Activated B cell treated with CpG ODN at 0.5 μM for 24 hours (primary cell): ENCODE measurements around the gene HGF. TPM values are rescaled to one million over a fixed set of nuclear protein-coding genes. Genes with fewer than 3 reads are reported as not detected.
A peak's percentile ranks its signal among the peaks of the same experiment; 100 is the strongest.
"Not testable (repeated sequence)": the region's sequence is repeated elsewhere in the genome, so short reads cannot be mapped to it uniquely, and the experiment has no call there.

Experiments used
- ATAC-seq: fragments of 200-7000 bp; cut with Tn5 transposase; one replicate; pipeline ENCODE4 v1.10.0; 2021; ENCODE audit warnings: low read depth, mild to moderate bottlenecking, moderate library complexity
- CTCF ChIA-PET: fragments of 350-600 bp; sonication (Branson Sonifier 250); formaldehyde crosslinking; loops from one replicate; lab custom pipeline; 2021; ENCODE audit warnings: antibody characterized with exemption; lab: Charles Lee
- POLR2A ChIA-PET: fragments of 350-600 bp; sonication (Branson Sonifier 250); formaldehyde crosslinking; loops from one replicate; lab custom pipeline; 2021; ENCODE audit warnings: antibody characterized with exemption; lab: Charles Lee
- DNase-seq: peaks from one replicate; pipeline ENCODE4 v3.0.0; 2022
- H3K27ac Mint-ChIP-seq: one replicate; pipeline ENCODE4 v1.8.0; 2020; ENCODE audit warnings: mixed read lengths
- H3K27me3 Mint-ChIP-seq: one replicate; pipeline ENCODE4 v1.8.0; 2021; ENCODE audit warnings: mixed read lengths
- H3K36me3 Mint-ChIP-seq: one replicate; pipeline ENCODE4 v1.8.0; 2021; ENCODE audit warnings: low read depth, mixed read lengths
- H3K4me1 Mint-ChIP-seq: one replicate; pipeline ENCODE4 v1.8.0; 2021; ENCODE audit warnings: mixed read lengths
- H3K4me3 Mint-ChIP-seq: one replicate; pipeline ENCODE4 v1.8.0; 2020; ENCODE audit warnings: mild to moderate bottlenecking, mixed read lengths
- H3K9me3 Mint-ChIP-seq: one replicate; pipeline ENCODE4 v1.8.0; 2020; ENCODE audit warnings: mixed read lengths
- CTCF ChIP-seq: fragments of 200-600 bp; IDR thresholded peaks from one replicate; pipeline ENCODE4 v1.8.0; 2022; ENCODE audit warnings: antibody characterized with exemption, mild to moderate bottlenecking
- intact Hi-C: fragments of 100-400 bp; cut with micrococcal nuclease; formaldehyde crosslinking; loops from one replicate; pipeline ENCODE4 v1.15.1; 2024
- total RNA-seq: library from RNA; stranded (reverse); gene quantifications from 2 replicates; pipeline ENCODE4 v1.2.3, GENCODE V29; 2022

HGF gene
- not detected in 2 replicates for total RNA-seq

DNA sequence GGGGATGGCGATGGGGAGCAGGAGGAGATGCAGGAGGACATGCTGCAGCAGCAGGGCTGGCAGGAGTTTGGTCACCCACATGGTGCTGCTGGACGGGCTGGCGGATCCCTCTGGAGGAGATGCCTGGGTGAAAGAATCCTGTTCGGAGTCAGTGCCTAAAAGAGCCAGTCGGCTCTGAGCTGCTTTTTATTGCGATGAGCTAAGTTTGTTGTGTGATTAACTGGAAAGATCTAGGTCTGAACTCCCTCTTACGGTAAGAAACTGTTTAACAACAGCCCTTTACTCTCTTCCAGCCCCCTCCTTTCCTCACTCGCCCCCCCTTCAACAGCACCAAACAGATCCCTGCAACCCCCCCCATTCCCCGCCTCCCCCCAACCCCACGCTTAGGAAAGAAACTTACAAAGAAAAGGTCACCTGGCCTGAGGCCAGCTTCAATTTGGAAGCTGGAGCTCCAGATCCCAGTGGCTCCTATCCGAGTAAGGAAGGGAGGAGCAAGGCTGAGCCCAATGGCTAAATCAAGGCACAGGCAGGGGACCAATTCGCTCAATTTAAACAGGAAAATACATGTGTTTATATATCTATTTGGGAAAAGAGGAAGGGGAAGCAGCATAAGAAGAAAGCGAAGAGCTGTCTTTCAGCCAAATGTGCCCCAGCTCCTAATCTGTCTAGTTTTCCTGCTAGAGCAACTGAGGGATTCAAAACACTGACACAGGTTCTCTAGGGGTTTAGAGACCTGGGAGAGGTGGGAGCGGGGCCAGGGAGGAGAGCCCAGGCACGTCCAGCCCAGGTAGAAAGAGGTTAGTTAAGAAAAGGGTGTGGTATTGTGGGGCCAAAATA is at the start of gene HGF:
HGF (minus strand) TSS at position 157 of the 837 bp plus-strand sequence; CDS start at position 81, 76 bp downstream.
- ChIA-PET CTCF (no interaction called here), POLR2A (interaction anchor here (0.7 kb wide), 1 partner anchor 256 kb away, joined by 7 read pairs; no protein-coding TSS in a partner anchor)
- H3K36me3 Mint-ChIP-seq = no peaks in the 10 kb centered on the region
- no peaks in the 10 kb centered on the region for H3K9me3 Mint-ChIP-seq
- ATAC-seq (no peak), DNase-seq (no peak)
- H3K27ac Mint-ChIP-seq = no peak within 1 kb of the TSS
- no peaks in the 10 kb centered on the region for H3K27me3 Mint-ChIP-seq
- intact Hi-C loops = no loop called here
- peak within 1 kb of the TSS; percentile 44 for H3K4me3 Mint-ChIP-seq
- peaks cover 11% of the 10 kb centered on the region for H3K4me1 Mint-ChIP-seq
- TF ChIP-seq CTCF = no peak

DNA sequence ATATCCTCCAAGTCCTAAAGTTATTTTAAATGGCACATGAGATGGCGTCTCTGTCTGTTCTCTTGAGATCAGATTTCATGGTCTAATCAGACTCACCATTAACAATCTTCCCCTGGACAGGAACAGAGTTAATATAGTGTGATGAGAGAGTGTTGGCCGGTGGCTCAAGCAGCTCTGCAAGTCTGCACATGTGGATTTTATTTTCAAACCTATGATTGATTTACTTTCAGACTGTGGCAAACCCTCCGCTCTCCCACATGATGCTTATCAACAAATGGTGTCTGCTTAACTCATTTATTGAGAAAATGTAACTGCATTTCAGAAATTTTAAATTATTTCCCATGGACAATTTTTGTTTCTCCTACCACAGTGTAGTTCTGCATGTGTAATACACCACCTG is 46.5 kb upstream of the HGF start:
- POLR2A ChIA-PET = no interaction called here
- no peak overlapping the region for H3K4me3 Mint-ChIP-seq
- CTCF ChIA-PET = no interaction called here
- intact Hi-C loops = no loop called here
- DNase-seq (no peak), ATAC-seq (no peak)
- H3K27ac Mint-ChIP-seq = no peak overlapping the region
- no peaks in the 10 kb centered on the region for H3K27me3 Mint-ChIP-seq
- H3K36me3 Mint-ChIP-seq = no peaks in the 10 kb centered on the region
- no peak for TF ChIP-seq CTCF
- no peaks in the 10 kb centered on the region for H3K4me1 Mint-ChIP-seq
- H3K9me3 Mint-ChIP-seq = no peaks in the 10 kb centered on the region

DNA sequence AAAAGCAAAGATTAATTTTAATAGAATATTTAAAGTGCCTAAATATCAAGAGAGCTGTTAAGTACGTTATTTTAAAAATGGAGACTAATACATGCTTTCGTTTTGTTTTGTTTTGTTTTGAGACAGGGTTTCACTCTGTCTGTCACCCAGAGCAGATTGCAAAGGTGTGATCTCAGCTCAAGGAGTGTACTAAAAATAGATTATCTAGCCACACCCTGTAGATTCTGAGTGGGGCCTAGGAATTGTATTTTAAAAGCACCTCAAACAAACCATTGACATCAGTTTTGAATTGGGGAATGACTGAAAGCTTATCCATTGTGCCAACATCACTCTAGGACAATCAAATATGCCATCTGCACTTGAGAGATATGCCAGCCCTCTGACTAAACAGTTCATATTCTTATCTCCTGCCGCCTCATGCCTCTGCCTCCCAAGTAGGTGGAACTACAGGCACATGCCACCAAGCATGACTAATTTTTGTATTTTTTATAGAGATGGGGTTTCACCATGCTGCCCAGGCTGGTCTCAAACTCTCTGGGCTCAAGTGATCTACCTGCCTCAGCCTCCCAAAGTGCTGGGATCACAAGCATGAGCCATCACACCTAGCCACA is 43.1 kb upstream of the HGF start:
- ATAC-seq, H3K36me3 Mint-ChIP-seq, H3K4me1 Mint-ChIP-seq, H3K27ac Mint-ChIP-seq, H3K9me3 Mint-ChIP-seq, DNase-seq, H3K4me3 Mint-ChIP-seq, POLR2A ChIA-PET, CTCF ChIA-PET, intact Hi-C loops, H3K27me3 Mint-ChIP-seq: not testable (repeated sequence)

GRCh38 chr7:81811956-81812865 is 42.4 kb upstream of the HGF start:
- ChIA-PET CTCF (no interaction called here), POLR2A (no interaction called here)
- ATAC-seq (no peak), DNase-seq (no peak)
- Mint-ChIP-seq H3K27ac (no peak overlapping the region), H3K4me3 (no peak overlapping the region), H3K36me3 (no peaks in the 10 kb centered on the region), H3K9me3 (peaks cover 2% of the 10 kb centered on the region), H3K27me3 (no peaks in the 10 kb centered on the region), H3K4me1 (no peaks in the 10 kb centered on the region)
- no peak for TF ChIP-seq CTCF
- intact Hi-C loops = no loop called here

- no peaks in the 10 kb centered on the region for H3K4me1 Mint-ChIP-seq
- ChIA-PET CTCF (no interaction called here), POLR2A (no interaction called here)
- no peaks in the 10 kb centered on the region for H3K27me3 Mint-ChIP-seq
- intact Hi-C loops = no loop called here
- H3K4me3 Mint-ChIP-seq = no peak overlapping the region
- H3K9me3 Mint-ChIP-seq = peaks cover 2% of the 10 kb centered on the region
- DNase-seq (no peak), ATAC-seq (no peak)
- H3K27ac Mint-ChIP-seq = no peak overlapping the region
- TF ChIP-seq CTCF = no peak
- H3K36me3 Mint-ChIP-seq = no peaks in the 10 kb centered on the region
Measured at GRCh38 chr7:81810476-81811155, 40.8 kb upstream of the HGF start.

GRCh38 chr7:81808310-81808709 is 38.5 kb upstream of the HGF start:
- H3K36me3 Mint-ChIP-seq, H3K4me3 Mint-ChIP-seq, ATAC-seq, CTCF ChIA-PET, DNase-seq, POLR2A ChIA-PET, H3K27ac Mint-ChIP-seq, H3K9me3 Mint-ChIP-seq, intact Hi-C loops, H3K27me3 Mint-ChIP-seq, H3K4me1 Mint-ChIP-seq: not testable (repeated sequence)
